HepG2 (cell line): Measurements from ENCODE around the gene UBR1. TPM values are rescaled to one million over a fixed set of nuclear protein-coding genes. Genes with fewer than 3 reads are reported as not detected.

ENCODE experiments used
- ATAC-seq: fragments of 200-7000 bp; cut with Tn5 transposase; 3 replicates; pipeline ENCODE4 v1.9.1; 2020; ENCODE audit warnings: mild to moderate bottlenecking, moderate library complexity
- BruUV-seq: library from RNA; stranded (reverse); fragments of 400-500 nt; replicated peaks from 2 replicates; lab custom pipeline; 2021; lab: Mats Ljungman, UMichigan
- CTCF ChIA-PET: fragments of 300-600 bp; formaldehyde crosslinking; extraction: SDS; loops from one replicate; lab custom pipeline; 2021; ENCODE audit warnings: low total read pairs, inconsistent platforms, low intra/inter-chr PET ratio; lab: Yijun Ruan, JAX
- POLR2A ChIA-PET: fragments of 350-600 bp; sonication (Branson Sonifier 250); formaldehyde crosslinking; loops from one replicate; lab custom pipeline; 2020; ENCODE audit warnings: antibody characterized with exemption, inconsistent platforms; lab: Yijun Ruan, JAX
- DNase-seq: peaks from one replicate; pipeline ENCODE4 v3.0.0-alpha.2; 2015; ENCODE audit warnings: low spot score
- FAIRE-seq: peaks from 3 replicates; lab custom pipeline; 2011; peaks lifted over from hg19 to GRCh38; lab: Jason Lieb, UNC
- H2AFZ ChIP-seq: one replicate; pipeline ENCODE4 v1.6.1; 2011; ENCODE audit warnings: low read length, inconsistent platforms
- H3K27ac ChIP-seq: fragments of 300-600 bp; 3 replicates; pipeline ENCODE4 v1.8.0; 2011; ENCODE audit warnings: mixed run types, mild to moderate bottlenecking, mixed read lengths, low read length, inconsistent platforms; ENCODE audit not compliant: insufficient read depth; ENCODE audit errors: extremely low read length
- H3K27me3 ChIP-seq, 2 experiments: fragments of 200-600 bp in 1 of 2; 2 replicates in 1 of 2; 3 replicates in 1 of 2; pipeline versions ENCODE4 v1.6.0 to v1.8.0; 2011; ENCODE audit warnings: low read length in 2 of 2, mild to moderate bottlenecking in 2 of 2, moderate library complexity in 2 of 2, inconsistent platforms in 1 of 2; ENCODE audit not compliant: insufficient read depth in 2 of 2, control insufficient read depth in 1 of 2
- H3K36me3 ChIP-seq, 2 experiments: fragments of 200-600 bp in 1 of 2; replicated peaks in 1 of 2; 2 replicates in 1 of 2; 3 replicates in 1 of 2; pipeline versions ENCODE4 v1.5.1 to v1.8.0; 2011; ENCODE audit warnings: low read length in 2 of 2, inconsistent platforms in 1 of 2; ENCODE audit not compliant: insufficient read depth in 2 of 2, control insufficient read depth in 1 of 2
- H3K4me1 ChIP-seq: 2 replicates; pipeline ENCODE4 v1.5.1; 2012; ENCODE audit warnings: low read length, inconsistent platforms; ENCODE audit not compliant: insufficient read depth
- H3K4me2 ChIP-seq: 2 replicates; pipeline ENCODE4 v1.6.0; 2011; ENCODE audit warnings: low read depth, low read length, inconsistent platforms
- H3K4me3 ChIP-seq, 3 experiments: fragments of 200-600 bp in 1 of 3; sonication (generic), shearing (Covaris generic) in 1 of 3; replicated peaks in 1 of 3; 2 replicates each; pipeline ENCODE4 v1.5.1; 2011 to 2016; ENCODE audit warnings: low read length in 3 of 3, inconsistent platforms in 2 of 3, low read depth in 2 of 3, mild to moderate bottlenecking in 2 of 3, control low read depth in 1 of 3, mixed read lengths in 1 of 3; ENCODE audit not compliant: insufficient read depth in 1 of 3
- H3K79me2 ChIP-seq: one replicate; pipeline ENCODE4 v1.6.1; 2011; ENCODE audit warnings: low read length, inconsistent platforms; ENCODE audit not compliant: insufficient read depth
- H3K9ac ChIP-seq: 2 replicates; pipeline ENCODE4 v1.6.0; 2011; ENCODE audit warnings: mild to moderate bottlenecking, low read depth, low read length, inconsistent platforms; ENCODE audit not compliant: insufficient read depth
- H3K9me3 ChIP-seq: 2 replicates; pipeline ENCODE4 v1.5.1; 2012; ENCODE audit warnings: mild to moderate bottlenecking, low read length
- H4K20me1 ChIP-seq: 2 replicates; pipeline ENCODE4 v1.6.0; 2011; ENCODE audit warnings: inconsistent platforms, mild to moderate bottlenecking, low read length, moderate library complexity; ENCODE audit not compliant: insufficient read depth
- BHLHE40 ChIP-seq: IDR thresholded peaks from 2 replicates; pipeline ENCODE4 v1.6.1; 2011; ENCODE audit warnings: low read length, improper control_type of control experiment
- FOXA1 ChIP-seq, 2 experiments: fragments of 450-650 bp in 1 of 2; sonication (generic) in 1 of 2; formaldehyde crosslinking in 1 of 2; IDR thresholded peaks; 2 replicates each; pipeline versions ENCODE4 v1.4.0 to v1.6.1; 2016 to 2020; ENCODE audit warnings: missing genetic modification reagents in 1 of 2
- GPN1 ChIP-seq: sonication (generic); formaldehyde crosslinking; IDR thresholded peaks from 2 replicates; pipeline ENCODE4 v1.5.1; 2020; ENCODE audit warnings: missing genetic modification reagents, borderline replicate concordance
- MIER2 ChIP-seq: IDR thresholded peaks from 2 replicates; pipeline ENCODE4 v1.6.1; 2016; ENCODE audit warnings: missing biosample characterization, missing genetic modification reagents
- PHB2 ChIP-seq: fragments of 450-650 bp; IDR thresholded peaks from 2 replicates; pipeline ENCODE4 v1.6.1; 2018; ENCODE audit not compliant: partially characterized antibody
- POGZ ChIP-seq: sonication (generic); formaldehyde crosslinking; IDR thresholded peaks from 2 replicates; pipeline ENCODE4 v1.4.0; 2020; ENCODE audit warnings: mild to moderate bottlenecking, missing genetic modification reagents
- SMAD1 ChIP-seq: sonication (generic); formaldehyde crosslinking; IDR thresholded peaks from 2 replicates; pipeline ENCODE4 v1.4.0; 2020; ENCODE audit warnings: missing genetic modification reagents, low read depth, mild to moderate bottlenecking, borderline replicate concordance
- SMC3 ChIP-seq: IDR thresholded peaks from 2 replicates; pipeline ENCODE4 v1.6.1; 2011; ENCODE audit warnings: low read length, improper control_type of control experiment
- SUZ12 ChIP-seq: fragments of 150-350 bp; IDR thresholded peaks from 2 replicates; pipeline ENCODE4 v1.6.1; 2014; ENCODE audit warnings: low read depth, low read length
- SYNCRIP ChIP-seq: fragments of 200-400 bp; formaldehyde crosslinking; IDR thresholded peaks from 2 replicates; pipeline ENCODE4 v1.6.1; 2018; ENCODE audit warnings: mild to moderate bottlenecking, low read depth, low read length; ENCODE audit not compliant: insufficient read depth
- ZNF121 ChIP-seq: sonication (generic); formaldehyde crosslinking; IDR thresholded peaks from 2 replicates; pipeline ENCODE4 v1.5.0; 2020; ENCODE audit warnings: mild to moderate bottlenecking, missing genetic modification reagents
- ZNF510 ChIP-seq: sonication (generic); formaldehyde crosslinking; IDR thresholded peaks from 2 replicates; pipeline ENCODE4 v1.4.0; 2020; ENCODE audit warnings: low read depth, mild to moderate bottlenecking, missing genetic modification reagents
- ZNF773 ChIP-seq: sonication (generic); formaldehyde crosslinking; IDR thresholded peaks from 2 replicates; pipeline ENCODE4 v1.4.0; 2020; ENCODE audit warnings: missing genetic modification reagents, borderline replicate concordance
- ZNF83 ChIP-seq: sonication (generic); formaldehyde crosslinking; IDR thresholded peaks from 2 replicates; pipeline ENCODE4 v1.4.0; 2020; ENCODE audit warnings: missing genetic modification reagents, mild to moderate bottlenecking, borderline replicate concordance
- WGBS: methylation state at CpG from one replicate; pipeline ENCODE4 v1.1.6; 2017; ENCODE audit warnings: low lambda C conversion rate; 5-methylcytosine and 5-hydroxymethylcytosine counted together
- in situ Hi-C: cut with HindIII; loops from 2 replicates; pipeline ENCODE4 v1.10.0; 2017; ENCODE audit warnings: low pct_unique_long_range_greater_than_20kb; ENCODE audit not compliant: extremely low pct_ligation_motif_present
- intact Hi-C: fragments of 100-400 bp; cut with micrococcal nuclease; formaldehyde crosslinking; loops from one replicate; pipeline ENCODE4 v1.10.0; 2022; ENCODE audit not compliant: unreplicated experiment
- polyA plus RNA-seq, 8 experiments: library from polyadenylated mRNA; depleted of rRNA in 3 of 8; stranded (reverse) in 7 of 8; unstranded in 1 of 8; fragments of >200 nt; fragmentation: Illumina TruSeq in 4 of 8; extraction: Trizol in 4 of 8; gene quantifications; 2 replicates each; pipeline versions ENCODE4 v1.2.1 to v1.2.3, GENCODE V29; 2011 to 2016; ENCODE audit warnings: low read depth in 4 of 8, missing spikeins in 1 of 8, mixed read lengths in 1 of 8; ENCODE audit not compliant: insufficient read depth in 1 of 8
- total RNA-seq, 5 experiments: library from RNA; depleted of rRNA; stranded (reverse); fragments of >200 nt; fragmentation: Illumina TruSeq; extraction: Trizol; gene quantifications; 2 replicates each; pipeline ENCODE4 v1.2.3, GENCODE V29; 2016; ENCODE audit warnings: low read depth in 1 of 5
- TF ChIP-seq, protein P1 (sequence below): sonication (generic); formaldehyde crosslinking; IDR thresholded peaks from 2 replicates; pipeline ENCODE4 v1.4.0; 2020; ENCODE audit warnings: missing genetic modification reagents
- TF ChIP-seq, protein P2 (sequence below): sonication (generic); formaldehyde crosslinking; IDR thresholded peaks from 2 replicates; pipeline ENCODE4 v1.4.0; 2020; ENCODE audit warnings: low read depth, mild to moderate bottlenecking, missing genetic modification reagents
- TF ChIP-seq, protein P3 (sequence below): IDR thresholded peaks from 2 replicates; pipeline ENCODE4 v1.6.1; 2016; ENCODE audit warnings: mild to moderate bottlenecking, missing biosample characterization, missing genetic modification reagents
- TF ChIP-seq, protein P4 (sequence below): IDR thresholded peaks from 2 replicates; pipeline ENCODE4 v1.6.1; 2016

UBR1 gene
- total and polyA plus RNA-seq, 2 of the 13 experiments (the other 11 are each of a cell fraction or from before 2014, with no cell fraction given), result 6.4 to 18.0 TPM

DNA sequence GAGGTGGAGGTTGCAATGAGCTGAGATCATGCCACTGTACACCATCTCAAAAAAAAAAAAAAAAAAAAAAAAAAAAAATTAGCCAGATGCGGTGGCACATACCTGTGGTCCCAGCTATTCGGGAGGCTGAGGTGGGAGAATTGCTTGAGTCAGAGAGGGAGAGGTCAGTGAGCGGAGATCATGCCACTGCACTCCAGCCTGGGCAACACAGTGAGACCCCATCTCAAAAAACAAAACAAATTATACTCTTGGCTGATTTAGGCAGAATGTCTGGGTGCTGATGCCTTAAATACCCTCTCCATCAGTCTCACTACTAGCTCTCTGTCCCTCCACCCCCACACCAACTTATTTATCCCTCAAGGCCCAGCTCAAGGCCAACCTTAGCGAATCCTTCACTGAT is 14.0 kb downstream of the UBR1 start:
- TF ChIP-seq GPN1 (CRISPR knock-in tag) (no peak), ZNF121 (CRISPR knock-in tag) (peak; percentile 77)
- POLR2A ChIA-PET, result interaction anchor here (0.6 kb wide), 1 partner anchor 41 kb away, joined by 3 read pairs; the partner anchor contains the start of gene TMEM62
- no TSS peak for BruUV-seq

GRCh38 chr15:43086551-43086950 is 19.3 kb downstream of the UBR1 start:
- no peak for FAIRE-seq
- ChIA-PET POLR2A (no interaction called here), CTCF (no interaction called here)
- Histone ChIP-seq H4K20me1 (no peaks in the 10 kb centered on the region), H3K4me3 (no peak overlapping the region), H3K27me3 (no peaks in the 10 kb centered on the region), H3K4me1 (peaks cover 8% of the 10 kb centered on the region; the same call in 1 of the 2 replicates), H3K9me3 (no peaks in the 10 kb centered on the region), H3K27ac (no peak overlapping the region), H3K79me2 (peaks cover 7% of the 10 kb centered on the region), H3K4me2 (no peak overlapping the region), H3K9ac (no peak overlapping the region), H3K36me3 (peaks cover 1 to 20% of the 10 kb centered on the region in 2 experiments), H2AFZ (no peak overlapping the region)
- ATAC-seq, result no peak
- no peak for DNase-seq
- intact Hi-C loops, result no loop called here
- 96% methylated on average over 1 of the region's 1 CpG for WGBS
- no TSS peak for BruUV-seq
- in situ Hi-C loops, result no loop called here
- TF ChIP-seq MIER2 (CRISPR knock-in tag) (no peak), FOXA1 (IDR thresholded peaks at IDR 0.05) (no peak), FOXA1 (CRISPR knock-in tag; IDR thresholded peaks at IDR 0.05) (no peak), SMAD1 (CRISPR knock-in tag) (no peak), BHLHE40 (no peak), POGZ (CRISPR knock-in tag) (no peak), ZNF773 (CRISPR knock-in tag) (no peak), ZNF510 (CRISPR knock-in tag) (no peak), SMC3 (no peak), SYNCRIP (no peak), ZNF83 (CRISPR knock-in tag) (no peak), SUZ12 (no peak), PHB2 (no peak)
- TF ChIP-seq, protein P1, sequence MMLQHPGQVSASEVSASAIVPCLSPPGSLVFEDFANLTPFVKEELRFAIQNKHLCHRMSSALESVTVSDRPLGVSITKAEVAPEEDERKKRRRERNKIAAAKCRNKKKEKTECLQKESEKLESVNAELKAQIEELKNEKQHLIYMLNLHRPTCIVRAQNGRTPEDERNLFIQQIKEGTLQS (CRISPR knock-in tag), result no peak
- TF ChIP-seq, protein P2, sequence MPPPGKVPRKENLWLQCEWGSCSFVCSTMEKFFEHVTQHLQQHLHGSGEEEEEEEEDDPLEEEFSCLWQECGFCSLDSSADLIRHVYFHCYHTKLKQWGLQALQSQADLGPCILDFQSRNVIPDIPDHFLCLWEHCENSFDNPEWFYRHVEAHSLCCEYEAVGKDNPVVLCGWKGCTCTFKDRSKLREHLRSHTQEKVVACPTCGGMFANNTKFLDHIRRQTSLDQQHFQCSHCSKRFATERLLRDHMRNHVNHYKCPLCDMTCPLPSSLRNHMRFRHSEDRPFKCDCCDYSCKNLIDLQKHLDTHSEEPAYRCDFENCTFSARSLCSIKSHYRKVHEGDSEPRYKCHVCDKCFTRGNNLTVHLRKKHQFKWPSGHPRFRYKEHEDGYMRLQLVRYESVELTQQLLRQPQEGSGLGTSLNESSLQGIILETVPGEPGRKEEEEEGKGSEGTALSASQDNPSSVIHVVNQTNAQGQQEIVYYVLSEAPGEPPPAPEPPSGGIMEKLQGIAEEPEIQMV (CRISPR knock-in tag), result no peak
- TF ChIP-seq, protein P3, sequence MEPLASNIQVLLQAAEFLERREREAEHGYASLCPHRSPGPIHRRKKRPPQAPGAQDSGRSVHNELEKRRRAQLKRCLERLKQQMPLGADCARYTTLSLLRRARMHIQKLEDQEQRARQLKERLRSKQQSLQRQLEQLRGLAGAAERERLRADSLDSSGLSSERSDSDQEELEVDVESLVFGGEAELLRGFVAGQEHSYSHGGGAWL (CRISPR knock-in tag), result no peak
- TF ChIP-seq, protein P4, sequence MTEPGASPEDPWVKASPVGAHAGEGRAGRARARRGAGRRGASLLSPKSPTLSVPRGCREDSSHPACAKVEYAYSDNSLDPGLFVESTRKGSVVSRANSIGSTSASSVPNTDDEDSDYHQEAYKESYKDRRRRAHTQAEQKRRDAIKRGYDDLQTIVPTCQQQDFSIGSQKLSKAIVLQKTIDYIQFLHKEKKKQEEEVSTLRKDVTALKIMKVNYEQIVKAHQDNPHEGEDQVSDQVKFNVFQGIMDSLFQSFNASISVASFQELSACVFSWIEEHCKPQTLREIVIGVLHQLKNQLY, result no peak

More for the DNA sequence above, 14.0 kb downstream of the UBR1 start:
- Histone ChIP-seq H3K27me3 (no peaks in the 10 kb centered on the region), H3K9ac (no peak overlapping the region), H3K4me3 (no peak overlapping the region), H3K27ac (no peak overlapping the region), H3K79me2 (peaks cover 17% of the 10 kb centered on the region), H3K9me3 (no peaks in the 10 kb centered on the region), H3K4me1 (peaks cover 7% of the 10 kb centered on the region), H3K4me2 (no peak overlapping the region), H4K20me1 (no peaks in the 10 kb centered on the region), H3K36me3 (no peaks in the 10 kb centered on the region; a peak in 2 of 5 replicates), H2AFZ (no peak overlapping the region)
- DNase-seq (no peak), FAIRE-seq (no peak), ATAC-seq (no peak)
- intact Hi-C loops (no loop called here), in situ Hi-C loops (no loop called here)
- CTCF ChIA-PET, result no interaction called here
- WGBS, result 97% methylated on average over 4 of the region's 4 CpGs
